Transverse colon (tissue), 4 donors: ENCODE data around the gene PDHX. TPM values are rescaled to one million over a fixed set of nuclear protein-coding genes. Genes with fewer than 3 reads are reported as not detected.

ENCODE experiments used
- DNase-seq: peaks from one replicate; pipeline ENCODE4 v3.0.0-alpha.2; 2019
- H3K27ac ChIP-seq, 4 donors: fragments of 200-600 bp; sonication (generic); 2 replicates each; pipeline ENCODE4 v1.5.1; 2016 to 2018; ENCODE audit warnings: inconsistent platforms in 4 of 4
- H3K27me3 ChIP-seq: fragments of 200-600 bp; sonication (generic); 2 replicates; pipeline ENCODE4 v1.5.1; 2017; ENCODE audit warnings: inconsistent platforms
- H3K36me3 ChIP-seq, 4 donors: fragments of 200-600 bp; sonication (generic); 2 replicates each; pipeline ENCODE4 v1.5.1; 2017 to 2019; ENCODE audit warnings: inconsistent platforms in 4 of 4
- H3K4me1 ChIP-seq, 4 donors: fragments of 200-600 bp; sonication (generic); 2 replicates each; pipeline ENCODE4 v1.5.1; 2017 to 2020; ENCODE audit warnings: inconsistent platforms in 4 of 4
- H3K4me3 ChIP-seq, 4 donors: fragments of 200-600 bp; sonication (generic); 1 replicate in 1 of 4; 2 replicates in 3 of 4; pipeline versions ENCODE4 v1.5.1 to v1.6.1; 2017 to 2019; ENCODE audit warnings: inconsistent platforms in 4 of 4
- H3K9me3 ChIP-seq, 2 donors: fragments of 200-600 bp; sonication (generic); 2 replicates each; pipeline ENCODE4 v1.5.1; 2017 to 2019; ENCODE audit warnings: inconsistent platforms in 2 of 2
- CTCF ChIP-seq, 5 experiments: fragments of 200-600 bp in 3 of 5; fragments of 450-650 bp in 2 of 5; sonication (generic) in 3 of 5; IDR thresholded peaks; 1 replicate in 2 of 5; 2 replicates in 3 of 5; pipeline ENCODE4 v1.5.1; 2016 to 2017; ENCODE audit warnings: antibody characterized with exemption in 5 of 5, inconsistent platforms in 3 of 5, mild to moderate bottlenecking in 2 of 5, moderate library complexity in 1 of 5
- EP300 ChIP-seq: sonication (generic); formaldehyde crosslinking; IDR thresholded peaks from one replicate; pipeline ENCODE4 v1.6.1; 2017; ENCODE audit warnings: antibody characterized with exemption, low read depth
- POLR2A ChIP-seq: fragments of 450-650 bp; IDR thresholded peaks from one replicate; pipeline ENCODE4 v1.6.1; 2016; ENCODE audit warnings: antibody characterized with exemption, mild to moderate bottlenecking, moderate library complexity
- POLR2AphosphoS5 ChIP-seq, 3 donors: sonication (generic); formaldehyde crosslinking; IDR thresholded peaks; one replicate each; pipeline ENCODE4 v1.6.1; 2016; ENCODE audit warnings: antibody characterized with exemption in 3 of 3
- WGBS, 2 donors: methylation state at CpG; one replicate each; pipeline ENCODE4 v1.1.5; 2018; ENCODE audit warnings: low coverage in 1 of 2; 5-methylcytosine and 5-hydroxymethylcytosine counted together
- in situ Hi-C, 4 donors: fragments of 200-750 bp; cut with MboI; loops; one replicate each; pipeline versions ENCODE4 v1.15.0 to v1.15.1; 2017; ENCODE audit warnings: low sequenced_read_pairs in 3 of 4, low pct_ligation_motif_present in 1 of 4, low pct_unique_long_range_greater_than_20kb in 1 of 4
- intact Hi-C: fragments of 100-400 bp; cut with DNase I; formaldehyde crosslinking; loops from one replicate; pipeline ENCODE4 v1.15.1; 2023; ENCODE audit warnings: low total_unique reads
- total RNA-seq, 4 donors: library from RNA; depleted of rRNA; stranded (reverse); fragments of >200 nt; gene quantifications; one replicate each; pipeline ENCODE4 v1.1.0, GENCODE V29; 2016

Gene PDHX
- total RNA-seq, 4 donors from 2014 or later = 26.7 to 37.0 (median 36.7) TPM

GRCh38 chr11:34963351-34963750 is 46.9 kb downstream of the PDHX start:
- Histone ChIP-seq H3K4me1 (no peaks in the 10 kb centered on the region), H3K27ac (no peak overlapping the region), H3K27me3 (no peaks in the 10 kb centered on the region), H3K4me3 (no peak overlapping the region), H3K9me3 (no peaks in the 10 kb centered on the region), H3K36me3 (peaks cover 0 to 13% (median 3%) of the 10 kb centered on the region in 4 donors)
- DNase-seq = no peak
- in situ Hi-C loops (no loop called here), intact Hi-C loops (no loop called here)
- TF ChIP-seq EP300 (no peak), POLR2AphosphoS5 (IDR thresholded peaks at IDR 0.05) (no peak), CTCF (IDR thresholded peaks at IDR 0.05) (no peak), POLR2A (no peak)
- 98% methylated on average over 5 of the region's 5 CpGs; no CpG with 5 or more reads in 1 of the 2 donors for WGBS, 2 donors

GRCh38 chr11:34964610-34965331 is 48.4 kb downstream of the PDHX start:
- in situ Hi-C loops (no loop called here), intact Hi-C loops (no loop called here)
- Histone ChIP-seq H3K9me3 (no peaks in the 10 kb centered on the region), H3K4me1 (no peaks in the 10 kb centered on the region), H3K27me3 (no peaks in the 10 kb centered on the region), H3K36me3 (peaks cover 0 to 13% (median 3%) of the 10 kb centered on the region in 4 donors), H3K27ac (no peak overlapping the region), H3K4me3 (no peak overlapping the region)
- no peak for TF ChIP-seq POLR2AphosphoS5 (IDR thresholded peaks at IDR 0.05)
- no peak for TF ChIP-seq POLR2A
- TF ChIP-seq EP300 = no peak
- TF ChIP-seq CTCF (IDR thresholded peaks at IDR 0.05) = no peak
- DNase-seq = no peak
- 67 to 80% methylated on average over 2 to 3 of the region's 3 CpGs for WGBS, 2 donors

- no peak for TF ChIP-seq POLR2AphosphoS5 (IDR thresholded peaks at IDR 0.05)
- no peak for TF ChIP-seq CTCF (IDR thresholded peaks at IDR 0.05)
- TF ChIP-seq EP300 = no peak
- no peak for TF ChIP-seq POLR2A
- H3K27ac ChIP-seq = no peak overlapping the region
- in situ Hi-C loops = no loop called here
Observed at GRCh38 chr11:34968862-34969261, 52.4 kb downstream of the PDHX start.

GRCh38 chr11:34970033-34970432 is 53.6 kb downstream of the PDHX start:
- Histone ChIP-seq H3K27ac (no peak overlapping the region), H3K36me3 (peaks cover 0 to 24% (median 6%) of the 10 kb centered on the region in 4 donors), H3K27me3 (no peaks in the 10 kb centered on the region), H3K4me1 (no peaks in the 10 kb centered on the region), H3K9me3 (no peaks in the 10 kb centered on the region), H3K4me3 (no peak overlapping the region)
- WGBS, 2 donors = 80 to 97% methylated on average over 3 of the region's 3 CpGs
- no peak for DNase-seq
- intact Hi-C loops (no loop called here), in situ Hi-C loops (no loop called here)
- TF ChIP-seq CTCF (IDR thresholded peaks at IDR 0.05) (no peak), EP300 (no peak), POLR2AphosphoS5 (IDR thresholded peaks at IDR 0.05) (no peak), POLR2A (no peak)

More at GRCh38 chr11:34968862-34969261, 52.4 kb downstream of the PDHX start:
- no peaks in the 10 kb centered on the region for H3K4me1 ChIP-seq
- 96 to 98% methylated on average over 4 of the region's 4 CpGs for WGBS, 2 donors
- H3K4me3 ChIP-seq = no peak overlapping the region
- no peak for DNase-seq
- intact Hi-C loops = no loop called here
- no peaks in the 10 kb centered on the region for H3K9me3 ChIP-seq
- H3K27me3 ChIP-seq = no peaks in the 10 kb centered on the region
- peaks cover 0 to 20% (median 6%) of the 10 kb centered on the region in 4 donors for H3K36me3 ChIP-seq
